ENCODE measurements around the gene EPB41L3. TPM values are rescaled to one million over a fixed set of nuclear protein-coding genes. Genes with fewer than 3 reads are reported as not detected.

EPB41L3 gene
- total and polyA plus RNA-seq, 2 experiments from 2014 or later = 20.8 to 22.2 TPM

- H3K9me3 ChIP-seq (ENCODE audit: low read depth) = no peaks in the 10 kb centered on the region
- H3K27ac ChIP-seq = no peak overlapping the region
- TF ChIP-seq EZH2 (IDR thresholded peaks at IDR 0.05; ENCODE audit: insufficient read depth, poor library complexity, severe bottlenecking) (no peak), EZH2phosphoT487 (IDR thresholded peaks at IDR 0.05; ENCODE audit: insufficient read depth, low read depth) (no peak)
- no peak for DNase-seq
- no peaks in the 10 kb centered on the region; the same call in 1 of the 2 replicates for H3K36me3 ChIP-seq (ENCODE audit: low read depth)
- WGBS, 2 experiments (ENCODE audit: low coverage in 1 of 2, low lambda C conversion rate in 2 of 2, missing lambda C conversion rate in 2 of 2) = 89 to 95% methylated on average over 2 of the region's 2 CpGs
- H3K4me3 ChIP-seq = no peak overlapping the region
- no peak overlapping the region for H2AFZ ChIP-seq
- no peaks in the 10 kb centered on the region for H3F3A ChIP-seq (ENCODE audit: insufficient read depth)
- H3K4me1 ChIP-seq (ENCODE audit: insufficient read depth) = no peaks in the 10 kb centered on the region
- H3K4me2 ChIP-seq (ENCODE audit: unreplicated experiment) = no peak overlapping the region
- H3K9ac ChIP-seq = no peak overlapping the region
- H4K20me1 ChIP-seq (ENCODE audit: insufficient read depth) = no peaks in the 10 kb centered on the region; the same call in 1 of the 2 replicates
- no peaks in the 10 kb centered on the region for H3K9me2 ChIP-seq (ENCODE audit: insufficient read depth)
- in situ Hi-C loops (cut with MboI) = no loop called here
- no peaks in the 10 kb centered on the region for H3K79me2 ChIP-seq (ENCODE audit: insufficient read depth)
- H3K27me3 ChIP-seq (replicated peaks; ENCODE audit: insufficient read depth) = no peaks in the 10 kb centered on the region
Observed at GRCh38 chr18:5484526-5484925, 59.3 kb downstream of the EPB41L3 start.

- Histone ChIP-seq H4K20me1 (ENCODE audit: insufficient read depth) (no peaks in the 10 kb centered on the region; the same call in 1 of the 2 replicates), H2AFZ (no peak overlapping the region), H3K36me3 (ENCODE audit: low read depth) (no peaks in the 10 kb centered on the region), H3K9me2 (ENCODE audit: insufficient read depth) (no peaks in the 10 kb centered on the region), H3K4me1 (ENCODE audit: insufficient read depth) (no peaks in the 10 kb centered on the region), H3K79me2 (ENCODE audit: insufficient read depth) (no peaks in the 10 kb centered on the region), H3F3A (ENCODE audit: insufficient read depth) (no peaks in the 10 kb centered on the region), H3K27me3 (replicated peaks; ENCODE audit: insufficient read depth) (no peaks in the 10 kb centered on the region), H3K4me3 (no peak overlapping the region), H3K27ac (no peak overlapping the region), H3K9ac (no peak overlapping the region), H3K9me3 (ENCODE audit: low read depth) (no peaks in the 10 kb centered on the region), H3K4me2 (ENCODE audit: unreplicated experiment) (no peak overlapping the region)
- no peak for TF ChIP-seq EZH2phosphoT487 (IDR thresholded peaks at IDR 0.05; ENCODE audit: insufficient read depth, low read depth)
- no peak for TF ChIP-seq EZH2 (IDR thresholded peaks at IDR 0.05; ENCODE audit: insufficient read depth, poor library complexity, severe bottlenecking)
- in situ Hi-C loops (cut with MboI) = no loop called here
- no peak for DNase-seq
- 98% methylated on average over 5 of the region's 5 CpGs for WGBS, 2 experiments (ENCODE audit: low coverage in 1 of 2, low lambda C conversion rate in 2 of 2, missing lambda C conversion rate in 2 of 2)
Observed at GRCh38 chr18:5481621-5482020, 62.2 kb downstream of the EPB41L3 start.

- H3K36me3 ChIP-seq (ENCODE audit: low read depth) = no peaks in the 10 kb centered on the region
- no peaks in the 10 kb centered on the region for H3F3A ChIP-seq (ENCODE audit: insufficient read depth)
- H3K27ac ChIP-seq = no peak overlapping the region
- TF ChIP-seq EZH2 (IDR thresholded peaks at IDR 0.05; ENCODE audit: insufficient read depth, poor library complexity, severe bottlenecking) = no peak
- no peak for TF ChIP-seq EZH2phosphoT487 (IDR thresholded peaks at IDR 0.05; ENCODE audit: insufficient read depth, low read depth)
- H3K9ac ChIP-seq = no peak overlapping the region
- no peak overlapping the region for H3K4me2 ChIP-seq (ENCODE audit: unreplicated experiment)
- WGBS, 2 experiments (ENCODE audit: low coverage in 1 of 2, low lambda C conversion rate in 2 of 2, missing lambda C conversion rate in 2 of 2) = 74 to 76% methylated on average over 4 of the region's 4 CpGs
- no peaks in the 10 kb centered on the region for H4K20me1 ChIP-seq (ENCODE audit: insufficient read depth)
- no peaks in the 10 kb centered on the region for H3K9me3 ChIP-seq (ENCODE audit: low read depth)
- no peaks in the 10 kb centered on the region for H3K79me2 ChIP-seq (ENCODE audit: insufficient read depth)
- H3K4me1 ChIP-seq (ENCODE audit: insufficient read depth) = no peaks in the 10 kb centered on the region
- no peak overlapping the region for H2AFZ ChIP-seq
- H3K9me2 ChIP-seq (ENCODE audit: insufficient read depth) = no peaks in the 10 kb centered on the region
- no peak overlapping the region for H3K4me3 ChIP-seq
- H3K27me3 ChIP-seq (replicated peaks; ENCODE audit: insufficient read depth) = no peaks in the 10 kb centered on the region
- no peak for DNase-seq
- in situ Hi-C loops (cut with MboI) = no loop called here
Observed at GRCh38 chr18:5478261-5478660, 65.5 kb downstream of the EPB41L3 start.

GRCh38 chr18:5476961-5477800, 66.6 kb downstream of the EPB41L3 start:
- H3K4me1 ChIP-seq (ENCODE audit: insufficient read depth) = no peaks in the 10 kb centered on the region
- TF ChIP-seq EZH2phosphoT487 (IDR thresholded peaks at IDR 0.05; ENCODE audit: insufficient read depth, low read depth) (no peak), EZH2 (IDR thresholded peaks at IDR 0.05; ENCODE audit: insufficient read depth, poor library complexity, severe bottlenecking) (no peak)
- no peak overlapping the region for H3K9ac ChIP-seq
- no peaks in the 10 kb centered on the region for H3K79me2 ChIP-seq (ENCODE audit: insufficient read depth)
- no peak overlapping the region for H3K27ac ChIP-seq
- H3K27me3 ChIP-seq (replicated peaks; ENCODE audit: insufficient read depth) = no peaks in the 10 kb centered on the region
- no peaks in the 10 kb centered on the region for H3K9me2 ChIP-seq (ENCODE audit: insufficient read depth)
- H3F3A ChIP-seq (ENCODE audit: insufficient read depth) = no peaks in the 10 kb centered on the region
- no peak overlapping the region for H3K4me2 ChIP-seq (ENCODE audit: unreplicated experiment)
- no peaks in the 10 kb centered on the region for H3K36me3 ChIP-seq (ENCODE audit: low read depth)
- H3K9me3 ChIP-seq (ENCODE audit: low read depth) = no peaks in the 10 kb centered on the region
- DNase-seq = no peak
- no peaks in the 10 kb centered on the region for H4K20me1 ChIP-seq (ENCODE audit: insufficient read depth)
- in situ Hi-C loops (cut with MboI) = no loop called here
- H2AFZ ChIP-seq = no peak overlapping the region
- WGBS, 2 experiments (ENCODE audit: low coverage in 1 of 2, low lambda C conversion rate in 2 of 2, missing lambda C conversion rate in 2 of 2) = 91 to 92% methylated on average over 6 of the region's 6 CpGs
- H3K4me3 ChIP-seq = no peak overlapping the region

Measured in GM23248 (cell line).